ENCODE data around the gene ING4.

The ING4 gene

DNA sequence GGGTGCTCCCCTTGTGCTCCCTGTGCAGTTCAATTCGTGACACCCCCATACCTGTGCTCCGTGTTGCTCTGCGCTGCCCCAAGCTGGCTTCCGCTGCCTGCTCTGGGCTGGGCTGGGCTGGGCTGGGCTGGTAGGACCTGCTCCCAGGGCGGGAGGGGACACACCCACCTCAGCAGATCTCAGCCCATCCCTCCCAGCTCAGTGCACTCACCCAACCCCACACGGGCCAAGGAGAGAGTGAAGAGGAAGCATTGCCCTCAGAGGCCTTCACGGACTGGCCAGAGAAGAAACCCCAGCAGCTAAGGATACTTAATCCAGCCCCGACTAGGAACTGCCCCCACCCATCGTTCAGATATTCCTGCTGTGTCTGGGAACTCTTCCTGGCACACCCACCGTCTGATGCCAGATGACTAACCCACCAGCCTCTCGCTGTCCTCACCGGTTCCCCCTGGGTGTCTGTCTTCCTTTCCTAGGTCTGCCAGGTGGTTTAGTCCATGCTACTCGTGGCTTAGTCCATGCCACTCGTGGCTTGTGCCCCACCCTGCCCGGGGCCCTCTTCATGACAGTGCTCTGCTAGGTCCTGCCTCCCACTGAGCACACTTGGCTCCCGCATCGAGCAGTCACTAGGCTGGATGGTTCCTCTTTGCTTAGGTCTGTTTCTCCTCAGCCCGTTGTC is 26.9 kb downstream of the ING4 start, which contains the start of gene LPAR5:
TSS of gene LPAR5 (minus strand) at position 104 of the 676 bp plus-strand sequence. CDS start 14,711 bp downstream, outside the sequence.
- DNase-seq (ENCODE audit: low read depth in 1 of 2, low spot score in 1 of 2), result no peak

DNA sequence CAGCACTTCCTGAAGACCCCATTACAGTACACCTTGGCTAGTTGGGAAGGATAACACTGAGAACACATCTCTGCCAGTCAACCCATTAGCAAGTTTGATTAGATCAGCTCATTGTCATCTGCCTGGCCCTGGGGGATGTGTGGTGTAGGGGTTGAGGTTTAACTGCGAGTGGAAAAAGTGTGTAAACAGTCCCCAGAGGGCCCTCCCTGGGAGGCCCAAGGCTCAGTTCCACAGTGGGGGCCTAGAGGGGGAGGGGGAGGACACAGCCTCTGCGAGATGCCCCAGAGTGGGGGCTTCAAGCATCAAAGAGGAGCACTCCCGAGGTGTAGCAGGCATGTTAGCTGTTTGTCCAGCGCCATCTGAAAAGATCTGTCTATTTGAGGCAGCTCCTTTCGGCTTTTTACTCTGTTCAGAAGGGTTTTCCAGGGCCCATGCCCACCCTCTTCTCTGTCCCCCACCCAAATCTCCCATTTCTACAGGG is 27.5 kb downstream of the ING4 start:
- DNase-seq (ENCODE audit: low read depth in 1 of 2, low spot score in 1 of 2), result no peak

DNA sequence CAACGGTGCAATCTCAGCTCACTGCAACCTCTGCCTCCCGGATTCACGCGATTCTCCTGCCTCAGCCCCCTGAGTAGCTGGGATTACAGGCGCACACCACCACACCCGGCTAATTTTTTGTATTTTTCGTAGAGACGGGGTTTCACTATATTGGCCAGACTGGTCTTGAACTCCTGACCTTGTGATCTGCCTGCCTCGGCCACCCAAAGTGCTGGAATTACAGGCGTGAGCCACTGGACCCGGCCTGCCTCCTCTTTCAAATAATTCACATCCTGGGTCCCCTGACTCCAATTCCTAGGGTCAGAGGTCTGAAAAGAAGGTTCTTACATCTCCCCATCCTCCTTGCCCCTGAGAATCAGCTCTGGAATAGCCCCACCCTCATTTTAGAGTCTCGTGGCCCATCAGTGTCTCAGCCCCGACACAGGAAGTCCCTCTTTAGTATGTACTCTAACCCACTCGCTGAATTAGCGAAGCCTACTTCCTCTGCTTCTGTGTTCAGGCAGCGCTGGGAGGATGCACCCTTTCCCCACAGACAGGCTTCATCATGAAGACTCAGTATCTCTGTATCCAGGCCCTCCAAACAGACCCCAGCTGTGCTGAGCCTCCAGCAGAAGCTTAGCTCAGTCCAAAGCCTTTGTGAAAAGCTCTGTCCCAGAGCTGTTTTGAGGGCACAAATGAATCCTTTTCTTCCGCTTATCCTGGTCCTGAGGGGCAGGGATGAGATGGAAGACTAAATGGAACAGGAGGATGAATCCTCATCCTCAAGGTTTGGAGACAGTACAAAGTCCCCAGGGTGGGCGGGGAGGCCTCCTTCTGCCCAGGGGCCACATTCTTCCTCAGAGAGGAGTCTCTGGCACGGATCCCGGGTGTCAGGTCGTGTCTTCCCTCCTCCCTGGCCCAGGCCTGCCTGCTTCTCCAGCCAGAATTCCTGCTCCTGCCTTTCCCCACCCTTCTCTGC is 30.6 kb downstream of the ING4 start:
- DNase-seq (ENCODE audit: low read depth in 1 of 2, low spot score in 1 of 2), result peak in 1 of 2 donors; percentile 25

DNA sequence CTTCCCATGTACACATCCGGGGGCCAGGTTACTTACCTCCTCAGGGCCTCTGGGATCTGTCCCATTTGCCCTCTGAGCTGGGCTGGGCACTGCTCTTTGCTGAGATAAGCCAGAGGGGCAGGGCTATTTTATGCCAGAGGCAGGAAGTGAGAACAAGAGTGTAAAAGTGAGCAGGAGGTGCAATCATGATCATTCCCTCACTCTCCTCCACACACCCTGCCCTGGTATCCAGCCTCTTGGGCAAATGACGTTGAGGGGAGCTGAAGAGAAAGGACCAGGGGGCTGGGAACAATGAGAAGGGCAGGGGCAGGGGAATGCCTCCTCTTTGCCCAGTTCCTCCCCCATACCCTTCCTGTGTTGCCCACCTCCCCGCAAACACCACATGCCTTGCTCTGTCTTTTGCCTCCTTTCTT is 31.4 kb downstream of the ING4 start:
- DNase-seq (ENCODE audit: low read depth in 1 of 2, low spot score in 1 of 2), result no peak

DNA sequence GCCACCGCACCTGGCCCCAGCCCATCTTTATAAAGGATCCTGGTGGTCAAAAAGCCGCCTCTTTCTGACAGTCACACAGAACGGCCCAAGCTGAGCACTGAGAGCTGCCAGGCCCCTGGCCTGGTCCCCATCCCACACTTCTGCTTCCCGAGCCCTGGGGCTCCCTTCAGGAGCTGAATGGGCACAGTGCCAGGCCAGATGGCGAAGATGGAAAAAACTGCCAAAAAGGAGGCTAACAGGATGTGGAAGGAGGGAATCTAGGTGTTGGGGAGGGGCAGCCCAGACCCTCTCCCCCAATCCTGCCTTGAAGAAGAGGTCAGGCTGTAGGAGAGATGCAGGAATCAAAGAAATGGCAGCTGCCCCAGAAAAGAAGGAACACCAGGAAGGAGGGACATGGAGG is 32.2 kb downstream of the ING4 start:
- no peak for DNase-seq (ENCODE audit: low read depth in 1 of 2, low spot score in 1 of 2)

DNA sequence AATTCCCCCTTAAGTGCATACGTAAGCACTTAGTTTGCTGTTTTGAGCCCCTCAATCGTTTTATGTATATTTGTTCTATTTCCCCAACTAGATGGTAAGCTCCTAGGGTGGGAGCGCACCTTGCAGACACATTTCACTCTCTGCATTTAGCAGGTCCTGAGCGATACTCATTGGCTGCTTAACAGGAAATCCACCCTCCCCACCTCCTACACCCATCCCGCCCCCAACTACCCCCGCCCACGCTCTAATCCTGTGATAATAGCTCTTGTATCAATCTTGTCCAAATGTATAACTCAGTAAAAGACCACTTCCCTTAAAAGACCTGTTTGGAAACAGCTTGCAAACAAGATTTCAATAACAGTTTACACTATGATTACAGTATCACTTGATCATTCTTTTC is 35.3 kb downstream of the ING4 start:
- DNase-seq (ENCODE audit: low read depth in 1 of 2, low spot score in 1 of 2), result no peak

DNA sequence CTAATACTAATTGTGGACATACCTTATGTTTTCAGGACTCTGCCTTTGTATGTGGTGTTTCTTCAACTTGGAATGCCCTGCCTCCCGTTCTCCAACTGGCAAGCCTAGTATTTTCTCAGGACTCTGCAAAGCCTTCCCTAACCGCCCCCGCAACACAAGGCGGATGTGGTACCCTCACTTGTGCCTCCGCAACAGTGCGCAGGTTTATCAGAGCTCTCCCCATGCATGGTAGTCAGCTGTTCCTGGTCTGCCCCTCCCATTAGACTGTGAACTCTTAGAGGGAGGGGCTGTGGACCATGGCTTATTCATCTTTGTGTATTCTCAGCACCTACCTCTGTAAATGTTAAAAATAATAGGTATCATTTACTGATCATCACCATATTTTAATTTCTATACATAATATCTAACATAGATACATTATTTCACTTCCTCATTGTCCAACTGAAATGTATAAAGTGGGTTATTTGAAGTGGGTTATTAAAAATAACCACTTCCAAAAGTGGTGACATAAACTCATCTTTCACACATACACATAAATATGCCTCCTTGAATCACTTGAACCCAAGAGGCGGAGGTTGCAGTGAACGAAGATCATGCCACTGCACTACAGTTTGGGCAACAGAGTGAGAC is 36.1 kb downstream of the ING4 start:
- DNase-seq (ENCODE audit: low read depth in 1 of 2, low spot score in 1 of 2), result no peak

DNA sequence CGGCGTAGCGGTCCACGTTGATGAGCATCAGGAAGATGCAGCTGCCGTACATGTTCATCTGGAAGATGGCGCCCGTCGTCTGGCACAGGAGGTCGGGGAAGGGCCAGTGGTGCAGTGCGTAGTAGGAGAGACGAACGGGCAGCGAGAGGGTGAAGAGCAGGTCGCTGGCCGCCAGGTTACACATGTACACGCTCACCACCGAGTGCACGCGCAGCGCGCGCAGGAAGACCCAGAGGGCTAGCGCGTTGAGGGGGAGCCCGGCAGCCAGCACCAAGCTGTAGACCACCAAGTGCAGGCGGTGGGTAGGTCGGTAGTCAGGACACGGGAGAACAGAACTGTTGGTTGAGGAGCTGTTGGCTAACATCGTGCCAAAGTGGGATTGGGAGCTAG is 42.0 kb downstream of the ING4 start:
- DNase-seq (ENCODE audit: low read depth in 1 of 2, low spot score in 1 of 2), result no peak

DNA sequence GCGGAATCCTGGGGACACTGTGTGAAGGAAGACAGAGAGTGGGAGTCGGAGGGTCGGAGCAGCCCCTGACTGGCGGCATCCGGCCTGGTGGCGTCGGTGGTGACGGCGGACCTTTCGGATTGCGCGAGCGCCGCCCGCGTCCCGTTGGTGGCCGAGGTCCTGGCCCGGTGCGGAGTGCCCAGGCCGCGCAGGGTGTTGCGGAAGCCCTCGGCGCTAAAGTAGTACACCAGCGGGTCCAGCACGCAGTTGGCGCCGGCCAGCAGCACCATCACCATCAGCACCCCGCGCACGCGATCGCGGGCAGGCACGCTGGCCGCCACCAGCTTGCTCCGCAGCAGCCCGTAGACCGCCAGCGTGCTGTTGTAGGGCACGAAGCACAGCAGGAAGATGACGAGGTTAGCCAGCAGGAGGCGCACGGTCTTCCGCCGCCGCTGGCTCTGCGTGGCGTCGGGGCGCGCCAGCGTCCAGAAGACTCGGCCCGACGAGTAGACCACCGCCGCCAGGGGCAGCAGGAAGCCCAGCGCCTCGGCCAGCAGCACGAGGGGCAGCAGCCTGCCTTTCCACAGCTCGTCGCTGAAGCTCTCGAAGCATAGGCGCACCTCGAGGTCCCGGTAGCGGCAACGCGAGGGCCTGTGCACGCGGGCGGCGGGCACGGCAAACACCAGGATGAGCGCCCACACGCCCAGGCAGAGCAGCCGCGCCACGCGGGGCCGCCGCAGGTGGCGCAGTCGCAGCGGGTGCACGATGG is 42.6 kb downstream of the ING4 start:
- peak in 1 of 2 donors; percentile 37 for DNase-seq (ENCODE audit: low read depth in 1 of 2, low spot score in 1 of 2)

DNA sequence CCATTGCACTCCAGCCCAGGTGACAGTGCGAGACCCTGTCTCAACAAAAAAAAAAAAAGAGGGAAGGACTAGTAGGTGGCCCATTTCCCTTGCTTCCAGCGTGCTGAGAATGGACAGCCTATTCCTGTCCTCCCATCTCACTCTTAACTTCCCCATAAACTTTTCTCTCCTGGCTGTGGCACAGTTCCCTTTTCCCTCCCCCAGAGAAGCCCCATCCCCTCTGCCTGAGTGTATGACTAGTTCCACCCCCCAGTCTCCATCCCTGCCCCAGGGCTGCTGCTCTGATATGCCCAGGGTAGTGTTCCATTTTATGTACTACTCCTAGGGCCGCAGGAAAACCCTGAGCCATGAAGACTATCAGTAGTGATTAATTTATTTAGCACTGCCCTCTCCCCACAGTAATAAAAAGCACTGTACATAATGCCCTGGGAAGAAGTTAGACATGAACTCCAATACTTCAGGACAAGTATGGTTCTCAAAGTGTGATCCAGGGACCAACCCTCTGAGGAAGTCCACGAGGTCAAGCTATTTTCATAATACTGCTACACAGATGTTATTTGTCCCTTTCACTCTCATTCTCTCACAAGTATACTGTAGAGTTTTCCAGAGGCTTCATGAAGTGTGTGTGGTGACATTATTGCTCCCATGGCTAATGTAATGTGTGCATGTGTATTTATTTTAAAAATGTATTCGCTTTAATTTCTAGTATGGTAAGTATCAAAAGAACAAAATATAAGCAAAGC is 44.3 kb downstream of the ING4 start:
- DNase-seq (ENCODE audit: low read depth in 1 of 2, low spot score in 1 of 2), result no peak

DNA sequence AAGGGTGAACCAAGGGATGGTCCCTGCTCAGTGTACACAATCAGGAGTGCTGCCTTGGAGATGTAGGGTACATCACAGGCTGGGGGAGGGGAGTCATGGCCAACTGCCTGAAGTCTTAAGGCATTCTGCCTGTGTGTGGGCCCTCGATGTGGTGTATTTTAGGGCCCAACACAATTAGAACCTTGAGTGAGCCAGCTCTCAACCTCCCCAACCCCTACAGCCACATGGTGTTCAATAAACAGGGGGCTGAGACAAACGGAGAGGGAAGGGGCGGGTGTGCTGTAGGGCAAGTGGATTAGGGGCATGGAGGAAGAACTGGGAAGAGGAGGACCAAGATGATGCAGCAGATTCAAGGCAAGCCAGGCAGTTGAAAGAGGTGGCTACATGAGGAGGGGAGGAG is 47.1 kb downstream of the ING4 start:
- no peak for DNase-seq (ENCODE audit: low read depth in 1 of 2, low spot score in 1 of 2)

DNA sequence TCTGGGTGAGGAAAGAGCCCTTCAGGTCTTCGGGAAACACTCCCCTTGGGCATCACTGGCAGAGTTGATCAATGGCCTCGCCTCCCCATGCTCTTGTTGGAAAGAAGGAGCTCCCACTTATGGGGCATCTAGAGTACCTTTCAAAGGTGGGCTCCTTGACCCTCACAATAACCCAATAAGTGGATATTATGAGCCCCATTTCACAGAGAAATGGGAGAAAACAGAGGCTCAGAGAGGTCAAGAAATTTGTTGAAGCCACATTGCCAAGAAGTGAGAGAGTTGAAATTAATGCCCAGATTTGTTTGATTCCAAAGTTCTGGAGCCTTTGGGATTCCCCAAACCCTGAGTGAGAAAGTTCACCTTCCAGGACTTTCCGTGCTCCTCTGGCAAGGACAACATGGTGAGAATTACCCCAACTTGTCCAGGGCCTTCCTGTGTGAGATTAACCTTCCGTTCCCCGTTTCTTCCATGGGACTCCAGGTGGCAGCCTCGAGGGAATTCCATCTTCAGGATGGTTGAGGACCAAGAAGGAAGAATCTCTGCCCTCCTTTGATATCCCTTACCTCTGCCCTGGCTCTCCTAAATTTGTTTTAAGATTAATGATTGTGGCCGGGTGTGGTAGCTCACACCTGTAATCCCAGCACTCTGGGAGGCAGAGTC is 48.3 kb downstream of the ING4 start:
- no peak for DNase-seq (ENCODE audit: low read depth in 1 of 2, low spot score in 1 of 2)

DNA sequence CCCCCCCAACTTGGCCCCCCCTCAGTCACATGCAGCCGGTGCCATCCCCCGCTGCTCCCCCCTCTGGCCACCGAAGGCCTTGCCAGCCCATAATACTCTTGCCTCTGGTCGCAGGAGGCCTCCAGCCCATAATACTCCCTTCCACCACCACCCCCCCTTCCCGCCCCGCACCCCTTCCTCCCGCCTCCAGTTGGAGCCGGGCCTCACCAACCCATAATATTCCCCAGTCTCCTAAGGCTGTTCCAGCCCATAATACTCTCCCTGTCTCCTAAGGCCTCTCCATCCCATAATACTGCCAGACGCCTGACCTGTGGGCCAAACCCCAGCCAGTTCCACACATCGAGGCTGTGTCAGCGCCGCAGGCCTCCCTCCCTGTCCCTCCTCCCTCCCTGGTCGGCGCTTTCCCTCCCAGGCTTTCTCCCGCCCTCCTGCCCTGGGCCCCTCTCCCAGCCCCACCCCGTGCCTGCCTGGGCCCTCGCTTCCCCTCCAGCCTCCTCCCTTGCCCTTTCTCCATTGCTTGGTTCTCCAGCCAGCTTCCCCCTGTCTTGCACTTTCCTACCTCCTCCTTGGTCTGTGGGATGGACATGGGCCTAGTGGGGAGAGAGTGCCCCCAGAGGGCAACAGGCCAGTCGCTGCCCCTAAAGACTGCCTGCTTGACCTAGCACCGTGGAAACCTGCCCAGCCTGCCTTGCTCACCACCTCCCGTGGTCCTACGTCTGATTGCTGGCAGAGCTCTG is 49.0 kb downstream of the ING4 start:
- no peak for DNase-seq (ENCODE audit: low read depth in 1 of 2, low spot score in 1 of 2)

DNA sequence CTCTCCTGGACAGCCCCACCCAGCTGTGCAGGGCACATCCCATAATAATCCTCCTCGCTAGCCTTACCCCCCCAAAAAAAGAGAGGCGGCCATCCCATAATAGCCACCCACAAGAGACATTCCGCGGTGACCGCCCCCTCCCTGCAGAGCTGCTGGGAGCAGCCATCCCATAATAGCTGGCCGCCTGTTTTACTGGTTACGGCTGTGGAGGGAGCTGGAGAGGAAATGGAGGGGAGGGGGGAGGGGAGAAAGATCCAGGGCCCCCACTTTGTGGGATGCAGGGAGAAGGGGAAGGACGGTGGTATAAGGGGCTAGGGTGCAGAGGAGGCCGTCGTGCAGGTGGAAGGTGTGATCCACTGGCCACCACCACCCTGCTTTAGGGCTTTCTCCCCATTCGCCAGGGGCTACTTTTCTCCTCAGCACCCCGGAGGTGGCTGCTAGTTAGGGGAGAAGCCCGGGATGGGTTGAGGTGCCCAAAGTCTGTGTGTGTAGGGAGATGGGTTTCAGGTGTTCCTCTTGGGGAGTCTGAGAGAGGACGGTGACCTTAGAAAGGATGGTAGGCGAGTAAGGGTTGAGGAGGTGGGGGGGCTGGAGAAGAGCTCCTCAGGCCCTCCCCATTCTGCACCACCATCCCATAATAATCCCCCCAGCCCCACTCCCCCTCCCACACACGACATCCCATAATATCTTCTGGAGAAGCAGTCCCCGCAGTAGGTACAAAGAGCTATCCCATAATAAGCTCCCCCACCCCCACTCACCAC is 49.7 kb downstream of the ING4 start:
- no peak for DNase-seq (ENCODE audit: low read depth in 1 of 2, low spot score in 1 of 2)

DNA sequence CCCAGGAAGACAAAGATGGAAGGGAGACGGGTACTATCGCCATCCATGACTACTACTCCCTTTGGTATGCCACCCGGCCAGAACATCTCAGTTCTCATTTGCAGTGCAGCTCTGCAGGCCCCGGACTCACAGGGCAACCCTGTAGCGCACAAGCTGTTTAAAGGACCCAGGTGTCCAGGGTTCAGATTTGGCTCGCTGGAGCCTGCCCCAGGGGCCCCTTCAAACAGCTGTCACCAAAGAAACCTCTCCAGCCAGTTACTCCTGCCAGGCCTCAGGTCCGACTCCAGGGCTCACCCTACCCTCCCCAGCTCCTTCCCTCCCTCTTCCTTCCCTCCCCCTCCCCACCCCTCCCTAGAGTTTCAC is 50.3 kb downstream of the ING4 start:
- no peak for DNase-seq (ENCODE audit: low read depth in 1 of 2, low spot score in 1 of 2)

DNA sequence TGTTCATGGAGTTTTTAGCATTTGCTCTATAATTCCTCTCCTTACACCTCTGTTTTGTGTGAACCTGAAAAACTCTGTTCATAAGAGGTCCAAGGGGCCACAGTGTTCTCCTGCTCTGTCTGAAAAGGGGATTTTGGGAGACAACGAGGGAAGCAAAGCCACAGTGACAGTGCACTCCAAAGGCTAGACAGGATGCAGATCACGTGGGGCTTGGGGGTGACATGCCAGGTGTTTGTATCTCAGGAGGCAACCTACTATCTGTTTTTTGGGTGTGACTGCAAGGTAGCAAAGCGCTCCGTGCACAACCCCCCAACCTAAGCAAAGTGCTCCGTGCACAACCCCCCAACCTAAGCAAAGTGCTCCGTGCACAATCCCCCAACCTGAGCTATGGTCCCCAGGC is 50.7 kb downstream of the ING4 start:
- no peak for DNase-seq (ENCODE audit: low read depth in 1 of 2, low spot score in 1 of 2)

DNA sequence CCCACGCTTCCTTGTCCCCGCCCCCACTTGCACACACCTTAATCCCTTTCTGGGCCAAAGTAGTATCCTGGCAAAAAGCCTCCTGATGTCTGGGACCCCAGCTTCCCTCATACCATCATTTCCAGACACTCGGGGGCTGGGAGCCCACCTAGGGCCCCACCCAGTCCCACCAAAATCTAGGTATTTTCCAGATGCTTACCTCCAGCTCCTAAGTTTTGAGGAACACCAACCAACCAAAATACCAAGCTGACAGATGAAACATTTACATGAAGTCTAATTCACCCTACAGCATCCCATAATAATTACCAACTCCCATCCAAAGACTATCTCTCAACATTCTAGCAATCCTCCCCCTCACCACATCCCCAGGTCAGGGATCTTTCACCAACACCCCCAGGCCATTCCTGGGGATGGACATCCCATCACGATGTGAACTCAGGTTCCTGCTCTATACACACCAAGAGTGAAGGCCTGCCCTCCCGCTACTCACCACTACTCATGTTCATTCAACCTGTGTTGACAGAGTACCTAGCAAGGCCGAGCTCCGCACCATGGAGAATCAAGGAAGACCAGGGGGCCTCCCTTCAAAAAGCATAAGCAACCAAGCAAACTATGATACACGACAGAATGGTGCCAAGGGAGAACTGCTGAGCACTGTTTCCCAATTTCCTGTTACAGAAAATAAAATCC is 54.2 kb downstream of the ING4 start:
- DNase-seq (ENCODE audit: low read depth in 1 of 2, low spot score in 1 of 2), result no peak
